Left colon (tissue), 2 donors: Measurements from ENCODE around the gene TLE3. TPM values are rescaled to one million over a fixed set of nuclear protein-coding genes. Genes with fewer than 3 reads are reported as not detected.

Experiments used
- ATAC-seq: fragments of 200-7000 bp; cut with Tn5 transposase; one replicate; pipeline ENCODE4 v1.9.1; 2020; ENCODE audit warnings: mild to moderate bottlenecking, moderate library complexity
- DNase-seq, 2 donors: peaks; one replicate each; pipeline ENCODE4 v3.0.0-alpha.2; 2020
- intact Hi-C, 2 donors: fragments of 100-400 bp; cut with DNase I in 1 of 2; cut with micrococcal nuclease in 1 of 2; formaldehyde crosslinking; loops; one replicate each; pipeline versions ENCODE4 v1.11.2 to v1.14.0; 2022; cut with DNase I, micrococcal nuclease
- total RNA-seq, 2 donors: library from RNA; stranded (reverse); fragmentation: NEBNext Ultra II Directional; extraction: Animal tissue kit (Norgen Biotek cat#: 25700); gene quantifications; one replicate each; pipeline ENCODE4 v1.2.1, GENCODE V29; 2021
- donor health status: DM: no; HTN: no; CAD: no.
- donor health status: DM: yes; HTN: yes; CAD: no.

The TLE3 gene
- total RNA-seq, 2 donors from 2014 or later: 51.2 to 79.7 TPM

GRCh38 chr15:70069716-70070115, 28.0 kb downstream of the TLE3 start:
- intact Hi-C loops: no loop called here
- DNase-seq (no peak), ATAC-seq (no peak)

- intact Hi-C loops: no loop called here
- DNase-seq (no peak), ATAC-seq (no peak)
Observed at GRCh38 chr15:70068783-70069565, 28.7 kb downstream of the TLE3 start.

- no peak for DNase-seq
Observed at GRCh38 chr15:70067681-70068080, 30.0 kb downstream of the TLE3 start.

DNA sequence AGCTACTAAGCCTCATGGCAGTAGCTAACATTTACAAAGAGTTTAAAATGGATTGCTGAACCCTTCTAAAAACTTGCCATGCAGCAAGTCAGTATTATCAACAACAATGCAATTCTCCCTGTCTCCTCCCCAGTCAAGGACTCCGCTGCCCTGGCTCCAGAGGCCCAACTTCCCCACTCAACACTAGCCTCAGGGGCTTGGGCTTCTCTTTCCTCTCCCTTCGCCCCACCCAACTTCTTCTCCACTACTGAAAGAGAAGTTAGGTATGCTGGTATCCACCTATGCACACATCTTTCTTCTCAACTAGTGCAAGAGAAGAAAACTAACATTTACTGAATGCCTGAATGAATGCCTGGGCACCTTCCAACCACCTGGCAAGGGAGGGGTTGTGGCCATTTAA, 30.7 kb downstream of the TLE3 start:
- DNase-seq (no peak), ATAC-seq (no peak)
- intact Hi-C loops: no loop called here

More at GRCh38 chr15:70067681-70068080, 30.0 kb downstream of the TLE3 start:
- intact Hi-C loops: no loop called here
- ATAC-seq: no peak

DNA sequence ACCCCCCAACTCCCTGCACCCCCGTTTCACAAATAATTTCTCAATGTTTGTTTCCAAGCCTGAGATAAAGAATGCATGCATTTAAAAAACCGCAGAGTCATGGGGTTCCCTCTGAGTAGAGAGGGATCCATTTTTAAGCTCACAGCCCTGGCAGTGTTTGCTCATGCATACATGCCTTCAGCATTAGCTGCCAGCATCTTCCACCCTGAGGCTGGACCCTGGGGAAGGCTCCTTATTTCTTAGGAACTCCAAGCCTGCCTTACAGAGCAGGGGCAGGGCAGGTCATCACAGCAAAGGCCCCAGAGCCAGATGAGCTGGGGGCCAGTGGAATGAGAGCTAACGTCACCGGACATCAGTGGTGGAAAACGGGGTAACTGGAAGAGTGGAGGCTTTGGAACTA, 31.3 kb downstream of the TLE3 start:
- ATAC-seq (no peak), DNase-seq (no peak)
- intact Hi-C loops: no loop called here

- no peak for ATAC-seq
- intact Hi-C loops: no loop called here
- no peak for DNase-seq
Observed at GRCh38 chr15:70066004-70066403, 31.7 kb downstream of the TLE3 start.

DNA sequence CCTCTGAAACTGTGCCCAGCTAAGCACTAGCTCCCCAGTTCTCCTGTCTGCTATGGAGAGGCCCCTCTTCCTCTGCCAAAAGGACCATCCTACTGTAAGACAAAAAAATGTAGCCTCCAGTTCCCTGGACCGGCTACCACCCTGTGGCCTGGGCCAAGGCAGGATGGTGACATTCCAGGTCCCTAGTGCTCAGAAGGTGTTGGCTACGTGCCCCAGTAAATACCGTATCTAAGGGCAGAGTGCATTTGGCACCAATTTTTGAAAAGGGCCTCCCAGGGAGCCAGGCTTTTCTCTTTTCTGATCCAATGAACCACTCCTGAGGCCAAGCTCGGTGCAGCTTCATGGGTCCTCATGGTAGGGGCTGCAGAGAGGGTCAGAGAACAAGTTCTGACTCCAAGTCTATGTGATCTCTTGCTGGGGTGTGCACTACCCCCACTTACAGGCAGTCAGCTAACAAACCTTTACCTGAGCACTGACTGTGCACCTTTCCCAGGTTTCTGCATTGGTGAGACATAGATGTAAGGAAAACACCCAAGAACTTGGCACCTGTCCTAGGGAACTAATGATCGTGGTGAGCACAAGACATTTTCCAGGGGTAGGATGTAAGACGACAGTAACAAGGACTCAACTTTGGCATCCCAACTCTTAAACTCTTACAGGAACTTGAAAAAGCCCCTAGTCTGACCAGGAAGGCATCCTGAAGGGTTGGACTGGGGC, 32.6 kb downstream of the TLE3 start:
- DNase-seq (peak; percentile 51 to 57), ATAC-seq (peak; percentile 74)
- intact Hi-C loops: no loop called here

- intact Hi-C loops: no loop called here
- no peak for DNase-seq
- ATAC-seq: no peak
Observed at GRCh38 chr15:70064441-70064840, 33.3 kb downstream of the TLE3 start.

GRCh38 chr15:70063980-70064379, 33.7 kb downstream of the TLE3 start:
- DNase-seq: no peak
- intact Hi-C loops: no loop called here
- no peak for ATAC-seq

DNA sequence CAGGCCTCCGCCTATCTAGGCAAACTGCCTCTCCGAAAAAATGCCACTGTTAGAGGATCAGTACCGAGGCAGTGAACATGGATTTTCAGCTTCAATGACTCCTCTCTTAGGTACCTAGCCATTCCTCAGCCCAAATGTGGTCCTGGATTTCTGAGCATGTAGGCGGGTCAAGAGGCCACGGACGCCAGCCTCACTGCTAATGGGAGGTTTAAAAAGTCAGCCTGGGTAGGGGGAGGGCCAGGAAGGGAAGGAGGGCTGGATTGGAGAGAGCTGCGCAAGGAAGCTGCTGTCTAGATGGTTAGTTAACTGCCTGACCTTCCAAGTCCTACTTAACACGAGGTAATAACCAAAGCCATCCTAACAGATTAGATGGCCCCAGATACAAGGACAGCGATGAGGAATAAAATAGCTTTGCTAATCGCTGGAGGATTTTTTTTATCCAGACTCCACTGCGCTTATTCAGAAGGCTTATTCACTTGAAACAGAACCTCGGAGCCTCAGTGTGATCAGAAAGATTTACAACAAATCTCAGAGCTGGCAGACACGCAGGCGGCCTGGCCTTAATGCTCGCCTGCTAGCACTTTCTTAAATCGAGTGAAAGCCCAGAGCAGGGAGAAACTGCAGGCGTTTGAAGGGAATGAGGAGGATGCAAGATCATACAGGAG, 34.3 kb downstream of the TLE3 start:
- intact Hi-C loops: no loop called here
- DNase-seq (no peak), ATAC-seq (no peak)

DNA sequence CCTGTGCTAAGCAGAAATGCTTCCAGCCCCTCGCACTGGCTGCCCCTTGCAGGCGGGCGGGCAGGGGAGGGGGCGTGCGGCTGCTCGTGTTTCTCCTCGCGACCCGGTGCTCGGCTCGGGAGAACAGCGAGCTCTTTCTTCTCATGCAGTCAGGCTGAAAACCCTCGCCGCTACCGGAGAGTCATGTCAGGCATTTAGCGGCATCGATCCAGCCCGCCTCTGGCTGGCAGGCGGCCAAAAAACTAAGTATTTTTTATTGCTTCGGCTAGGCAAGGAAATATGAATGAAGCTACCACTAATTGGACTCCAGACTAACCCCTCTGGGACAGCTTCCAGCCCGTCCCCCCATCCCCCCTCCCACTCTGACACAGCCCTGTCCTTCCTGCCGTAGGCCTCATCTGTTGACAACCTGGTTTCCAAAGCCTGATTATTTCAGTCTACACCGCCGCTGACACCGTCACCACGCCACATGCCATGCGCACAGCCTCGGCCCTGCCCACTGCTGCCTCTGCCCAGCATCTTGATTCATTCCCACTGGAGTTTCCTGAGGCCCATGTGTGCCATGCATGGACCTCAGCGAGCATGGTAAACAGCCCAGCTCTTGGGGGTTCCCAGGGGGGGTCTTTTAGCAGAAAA, 35.3 kb downstream of the TLE3 start:
- ATAC-seq (peak; percentile 82), DNase-seq (peak; percentile 70 to 77)
- intact Hi-C loops: no loop called here

- intact Hi-C loops: no loop called here
- DNase-seq (no peak), ATAC-seq (no peak)
Observed at GRCh38 chr15:70061696-70062270, 35.9 kb downstream of the TLE3 start.

DNA sequence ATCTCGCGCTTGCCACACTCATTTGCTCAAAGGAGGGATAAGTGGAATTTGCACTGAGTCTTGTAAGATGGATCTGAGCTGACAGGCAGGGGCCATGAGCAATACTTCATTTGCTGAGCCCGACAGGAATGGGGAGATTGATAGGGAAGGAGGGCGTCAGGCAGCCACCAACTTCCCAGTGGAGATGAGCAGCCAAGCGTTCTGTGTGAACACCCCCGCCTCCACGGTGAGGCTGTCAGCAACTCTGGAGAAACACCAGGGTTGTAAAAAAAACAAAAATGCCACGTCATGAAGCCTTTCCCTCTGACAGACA, 36.8 kb downstream of the TLE3 start:
- intact Hi-C loops: no loop called here
- DNase-seq (no peak), ATAC-seq (no peak)

GRCh38 chr15:70060214-70060992, 37.3 kb downstream of the TLE3 start:
- intact Hi-C loops: no loop called here
- no peak for DNase-seq
- ATAC-seq: no peak

DNA sequence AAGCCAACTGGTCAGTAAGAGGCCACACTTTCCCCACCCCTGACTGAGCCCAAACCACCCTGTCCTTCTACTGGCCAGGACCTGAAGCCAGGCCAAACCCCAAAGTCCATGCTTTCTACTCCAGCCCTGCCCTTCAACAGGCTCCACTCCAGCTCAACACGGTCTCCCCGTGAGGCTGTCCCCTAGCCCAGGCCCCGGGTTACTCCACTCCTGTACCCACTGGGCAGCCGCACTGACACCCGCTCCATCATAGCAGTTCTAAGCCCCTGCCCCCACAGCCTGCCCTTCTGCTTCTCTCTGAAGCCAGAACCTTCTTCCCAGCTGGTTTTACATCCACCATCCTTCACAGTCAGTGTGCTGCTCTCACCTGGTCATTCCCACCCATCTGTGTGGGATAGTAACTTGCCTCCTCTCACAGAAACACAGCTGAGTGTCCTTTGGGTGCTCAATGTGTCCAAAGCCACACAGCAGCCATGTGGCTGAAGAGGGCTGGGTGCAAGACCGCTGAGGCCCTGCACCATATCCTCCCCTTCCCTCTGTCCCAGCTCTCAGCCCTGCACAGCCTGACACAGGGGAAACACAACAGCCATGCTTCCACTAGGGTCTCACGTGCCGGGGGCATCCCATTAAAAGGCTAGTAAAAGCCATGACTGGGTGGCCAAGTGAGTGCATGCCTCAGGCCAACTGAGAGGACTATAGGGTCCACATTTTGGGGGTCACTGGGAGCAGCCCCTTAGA, 38.1 kb downstream of the TLE3 start:
- intact Hi-C loops: no loop called here
- ATAC-seq (no peak), DNase-seq (no peak)

- ATAC-seq (no peak), DNase-seq (no peak)
- intact Hi-C loops: no loop called here
Observed at GRCh38 chr15:70058642-70059360, 38.9 kb downstream of the TLE3 start.

DNA sequence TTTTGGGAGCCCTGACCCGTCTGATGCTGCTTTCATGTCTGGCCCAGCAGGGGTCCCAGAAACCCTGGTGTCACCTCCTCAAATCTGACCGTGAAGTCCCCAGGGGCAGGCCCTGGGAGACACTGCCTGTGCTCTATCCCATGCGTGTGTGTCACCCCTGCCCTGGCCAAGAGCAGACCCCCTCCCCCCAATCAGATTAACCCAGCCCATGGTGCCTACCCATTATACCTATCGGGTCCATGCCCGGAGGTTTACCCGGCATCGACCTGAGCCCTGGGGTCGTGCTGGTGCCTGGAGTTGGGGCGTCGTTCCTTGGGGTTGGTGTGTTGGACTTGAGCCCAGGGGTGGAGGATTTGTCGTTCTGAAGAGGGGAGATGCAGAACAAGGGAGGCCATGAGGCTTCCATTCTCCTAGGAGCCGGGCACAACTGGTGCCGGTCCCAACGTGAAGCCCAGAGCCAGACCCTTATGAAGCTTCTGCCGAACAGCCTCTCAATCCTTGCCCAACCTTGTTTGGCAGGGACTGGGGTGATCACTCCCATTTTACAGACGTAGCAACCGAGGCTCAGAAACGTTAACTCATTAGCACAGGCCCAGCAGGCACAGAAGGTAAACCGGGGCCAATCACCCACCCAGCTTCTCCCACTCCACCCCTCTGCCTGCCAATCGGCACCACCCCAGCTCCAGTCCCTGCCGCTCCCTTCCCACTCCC, 39.6 kb downstream of the TLE3 start:
- intact Hi-C loops: no loop called here
- ATAC-seq: no peak
- DNase-seq: no peak
